ENCODE measurements around the gene TMEM69. TPM values are rescaled to one million over a fixed set of nuclear protein-coding genes. Genes with fewer than 3 reads are reported as not detected.

TMEM69 gene
- total RNA-seq, 4 donors from 2014 or later = 21.8 to 32.9 (median 22.8) TPM

DNA sequence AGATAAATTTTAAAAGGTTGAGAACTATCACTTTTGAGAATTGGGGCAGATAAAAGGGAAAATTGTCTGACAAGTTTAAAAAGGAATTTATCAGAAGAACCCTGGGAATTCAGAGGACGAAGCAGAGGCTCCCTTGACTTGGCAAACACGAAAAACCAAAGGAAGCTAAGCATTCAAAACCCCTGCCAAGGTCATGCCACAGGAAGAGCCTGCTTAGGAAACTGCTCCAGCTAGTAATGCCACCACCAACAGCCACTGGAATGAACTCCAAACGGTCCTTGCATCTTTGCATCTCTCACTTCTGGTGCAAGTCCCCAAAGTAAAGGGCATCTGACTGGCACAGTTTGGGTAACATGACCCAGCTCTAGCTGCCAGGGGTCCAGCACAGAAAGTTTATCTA lies 8.9 kb upstream of the TMEM69 start:
- TF ChIP-seq POLR2A (IDR thresholded peaks at IDR 0.05) = no peak
- TF ChIP-seq, protein P1, sequence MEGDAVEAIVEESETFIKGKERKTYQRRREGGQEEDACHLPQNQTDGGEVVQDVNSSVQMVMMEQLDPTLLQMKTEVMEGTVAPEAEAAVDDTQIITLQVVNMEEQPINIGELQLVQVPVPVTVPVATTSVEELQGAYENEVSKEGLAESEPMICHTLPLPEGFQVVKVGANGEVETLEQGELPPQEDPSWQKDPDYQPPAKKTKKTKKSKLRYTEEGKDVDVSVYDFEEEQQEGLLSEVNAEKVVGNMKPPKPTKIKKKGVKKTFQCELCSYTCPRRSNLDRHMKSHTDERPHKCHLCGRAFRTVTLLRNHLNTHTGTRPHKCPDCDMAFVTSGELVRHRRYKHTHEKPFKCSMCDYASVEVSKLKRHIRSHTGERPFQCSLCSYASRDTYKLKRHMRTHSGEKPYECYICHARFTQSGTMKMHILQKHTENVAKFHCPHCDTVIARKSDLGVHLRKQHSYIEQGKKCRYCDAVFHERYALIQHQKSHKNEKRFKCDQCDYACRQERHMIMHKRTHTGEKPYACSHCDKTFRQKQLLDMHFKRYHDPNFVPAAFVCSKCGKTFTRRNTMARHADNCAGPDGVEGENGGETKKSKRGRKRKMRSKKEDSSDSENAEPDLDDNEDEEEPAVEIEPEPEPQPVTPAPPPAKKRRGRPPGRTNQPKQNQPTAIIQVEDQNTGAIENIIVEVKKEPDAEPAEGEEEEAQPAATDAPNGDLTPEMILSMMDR (IDR thresholded peaks at IDR 0.05) = no peak
- 0 to 3% methylated on average over 3 of the region's 3 CpGs for whole genome bisulfite sequencing, 2 donors
- no peak overlapping the region for H3K4me3 ChIP-seq (ENCODE audit: low read depth, poor library complexity, severe bottlenecking)
- no peak for DNase-seq (ENCODE audit: low spot score in 2 of 2)
- intact Hi-C loops (cut with DNase I; ENCODE audit: low total_unique reads) = no loop called here

DNA sequence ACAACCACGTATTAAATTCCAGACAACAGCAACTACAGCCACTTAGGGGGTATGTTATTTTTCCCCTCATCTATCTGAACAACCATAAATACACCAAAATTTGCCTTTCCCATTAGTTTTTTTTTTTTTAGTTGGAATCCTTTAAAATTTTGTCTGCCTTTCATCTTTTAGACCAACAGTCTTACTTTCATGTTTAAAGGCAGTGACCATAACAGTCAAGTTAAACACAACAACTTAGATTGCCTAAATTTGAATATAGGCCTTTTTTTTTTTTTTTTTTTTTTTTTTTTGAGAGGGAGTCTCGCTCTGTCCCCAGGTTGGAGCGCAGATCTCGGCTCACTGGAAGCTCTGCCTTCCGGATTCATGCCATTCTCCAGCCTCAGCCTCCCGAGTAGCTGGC lies 5.0 kb upstream of the TMEM69 start:
- no peak for DNase-seq (ENCODE audit: low spot score in 2 of 2)
- TF ChIP-seq, protein P1 (IDR thresholded peaks at IDR 0.05) = no peak
- TF ChIP-seq POLR2A (IDR thresholded peaks at IDR 0.05) = no peak
- WGBS, 2 donors = 77 to 82% methylated on average over 6 of the region's 6 CpGs
- intact Hi-C loops (cut with DNase I; ENCODE audit: low total_unique reads) = no loop called here
- H3K4me3 ChIP-seq (ENCODE audit: low read depth, poor library complexity, severe bottlenecking) = no peak overlapping the region

DNA sequence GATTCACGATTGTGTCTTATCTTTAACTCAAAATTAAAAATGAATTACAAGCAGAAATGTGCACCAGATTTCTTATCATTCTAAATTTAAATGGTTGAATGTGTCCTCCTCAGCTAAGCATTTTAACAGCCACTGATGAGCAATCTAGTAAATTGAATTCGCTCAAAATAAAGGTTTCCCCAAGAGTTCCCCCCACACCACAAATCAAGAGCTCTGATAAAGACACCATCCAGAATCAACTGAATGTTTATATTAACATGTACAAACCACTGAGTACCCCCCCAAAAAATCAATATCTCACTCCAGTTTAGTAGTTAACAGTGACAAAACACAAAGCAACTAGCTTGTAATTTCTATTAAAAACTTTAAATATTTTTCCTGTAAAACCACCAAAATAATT lies 3.6 kb upstream of the TMEM69 start:
- WGBS, 2 donors = 34 to 42% methylated on average over 2 of the region's 2 CpGs
- no peak for DNase-seq (ENCODE audit: low spot score in 2 of 2)
- intact Hi-C loops (cut with DNase I; ENCODE audit: low total_unique reads) = no loop called here
- no peak overlapping the region for H3K4me3 ChIP-seq (ENCODE audit: low read depth, poor library complexity, severe bottlenecking)
- TF ChIP-seq, protein P1 (IDR thresholded peaks at IDR 0.05) = no peak
- TF ChIP-seq POLR2A (IDR thresholded peaks at IDR 0.05) = no peak

DNA sequence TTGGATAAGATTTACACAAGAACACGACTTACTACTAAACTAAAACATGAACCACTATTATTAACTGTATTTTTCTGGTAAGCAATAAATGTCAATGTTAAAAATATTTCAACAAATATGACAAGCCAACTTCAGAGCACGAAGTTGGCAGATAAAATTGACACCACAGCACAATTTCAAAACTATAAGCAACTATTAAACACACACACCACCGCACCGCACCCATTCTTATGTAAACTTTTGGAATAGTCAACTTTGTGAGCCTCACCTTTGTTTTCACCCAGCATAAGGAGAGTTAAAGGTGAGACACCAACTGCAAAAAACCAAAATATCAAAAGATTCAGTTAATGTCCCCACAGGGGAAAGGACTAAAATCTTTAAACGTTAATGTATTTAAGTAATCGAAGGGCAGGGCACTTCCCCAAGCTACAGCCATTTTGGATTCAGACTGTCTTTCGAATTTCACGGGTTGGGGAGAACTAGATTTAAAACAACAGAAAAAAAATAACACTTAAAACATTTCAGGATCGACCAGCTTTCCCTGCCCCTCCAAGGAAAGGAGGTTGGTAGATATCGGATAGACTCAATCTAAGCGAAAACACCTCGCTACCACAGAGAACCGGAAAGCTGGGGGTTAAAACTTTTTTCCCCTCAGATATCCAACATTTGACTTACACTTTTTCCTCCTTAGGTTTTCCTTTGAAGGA lies 2.5 kb upstream of the TMEM69 start:
- WGBS, 2 donors = 0 to 1% methylated on average over 13 of the region's 13 CpGs

DNA sequence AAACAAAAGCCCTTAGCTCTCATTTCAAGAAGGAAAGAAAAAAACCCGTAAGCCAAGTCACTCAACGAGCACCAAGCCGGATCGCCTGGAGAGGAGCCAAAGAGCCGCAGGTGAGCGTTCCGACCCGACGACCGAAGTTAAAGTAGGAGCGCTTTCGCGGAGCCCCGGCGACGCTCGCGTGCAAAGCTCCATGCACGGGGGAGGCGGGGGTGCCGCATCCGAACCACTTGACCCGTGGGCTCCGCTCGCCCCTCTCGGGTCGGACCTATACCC lies 2.0 kb upstream of the TMEM69 start:
- peak; percentile 71 to 93 for DNase-seq (ENCODE audit: low spot score in 2 of 2)
- intact Hi-C loops (cut with DNase I; ENCODE audit: low total_unique reads) = no loop called here
- no peak for TF ChIP-seq POLR2A (IDR thresholded peaks at IDR 0.05)
- TF ChIP-seq, protein P1 (IDR thresholded peaks at IDR 0.05) = no peak
- H3K4me3 ChIP-seq (ENCODE audit: low read depth, poor library complexity, severe bottlenecking) = peak overlapping the region; percentile 84
- 0% methylated on average over 23 to 27 of the region's 27 CpGs for WGBS, 2 donors

More for the DNA sequence above, 2.5 kb upstream of the TMEM69 start:
- intact Hi-C loops (cut with DNase I; ENCODE audit: low total_unique reads) = no loop called here
- H3K4me3 ChIP-seq (ENCODE audit: low read depth, poor library complexity, severe bottlenecking) = peak overlapping the region; percentile 84
- no peak for TF ChIP-seq POLR2A (IDR thresholded peaks at IDR 0.05)
- TF ChIP-seq, protein P1 (IDR thresholded peaks at IDR 0.05) = no peak
- DNase-seq (ENCODE audit: low spot score in 2 of 2) = no peak
